ENCODE data around the gene BID. TPM values are rescaled to one million over a fixed set of nuclear protein-coding genes. Genes with fewer than 3 reads are reported as not detected.

Gene BID
- total RNA-seq, 1 donor from 2014 or later, result 16.6 TPM

DNA sequence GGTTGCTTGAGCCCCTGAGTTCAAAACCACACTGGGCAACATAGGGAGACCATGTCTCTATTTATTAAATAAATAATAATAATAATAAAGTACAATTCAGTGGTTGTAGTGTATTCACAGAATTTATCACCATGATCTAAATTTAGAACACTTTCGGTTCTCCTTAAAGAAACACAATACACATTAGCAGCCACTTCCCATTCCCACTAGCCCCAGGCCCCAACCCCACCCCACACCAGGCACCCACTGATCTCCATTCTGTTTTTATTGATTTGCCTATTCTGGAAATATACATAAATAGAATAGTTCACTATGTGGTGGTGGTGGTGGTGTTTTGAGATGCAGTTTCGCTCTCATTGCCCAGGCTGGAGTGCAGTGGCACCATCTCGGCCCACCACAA is 90.0 kb downstream of the BID start:
- no peak overlapping the region for H3K4me2 ChIP-seq
- H3K4me1 ChIP-seq, result no peaks in the 10 kb centered on the region
- TF ChIP-seq, protein P1, sequence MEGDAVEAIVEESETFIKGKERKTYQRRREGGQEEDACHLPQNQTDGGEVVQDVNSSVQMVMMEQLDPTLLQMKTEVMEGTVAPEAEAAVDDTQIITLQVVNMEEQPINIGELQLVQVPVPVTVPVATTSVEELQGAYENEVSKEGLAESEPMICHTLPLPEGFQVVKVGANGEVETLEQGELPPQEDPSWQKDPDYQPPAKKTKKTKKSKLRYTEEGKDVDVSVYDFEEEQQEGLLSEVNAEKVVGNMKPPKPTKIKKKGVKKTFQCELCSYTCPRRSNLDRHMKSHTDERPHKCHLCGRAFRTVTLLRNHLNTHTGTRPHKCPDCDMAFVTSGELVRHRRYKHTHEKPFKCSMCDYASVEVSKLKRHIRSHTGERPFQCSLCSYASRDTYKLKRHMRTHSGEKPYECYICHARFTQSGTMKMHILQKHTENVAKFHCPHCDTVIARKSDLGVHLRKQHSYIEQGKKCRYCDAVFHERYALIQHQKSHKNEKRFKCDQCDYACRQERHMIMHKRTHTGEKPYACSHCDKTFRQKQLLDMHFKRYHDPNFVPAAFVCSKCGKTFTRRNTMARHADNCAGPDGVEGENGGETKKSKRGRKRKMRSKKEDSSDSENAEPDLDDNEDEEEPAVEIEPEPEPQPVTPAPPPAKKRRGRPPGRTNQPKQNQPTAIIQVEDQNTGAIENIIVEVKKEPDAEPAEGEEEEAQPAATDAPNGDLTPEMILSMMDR (IDR thresholded peaks at IDR 0.05), result no peak
- TF ChIP-seq EZH2phosphoT487 (IDR thresholded peaks at IDR 0.05) (no peak), EZH2 (IDR thresholded peaks at IDR 0.05) (no peak)
- H3K9ac ChIP-seq, result no peak overlapping the region
- no peak for DNase-seq (ENCODE audit: low spot score)
- Mint-ChIP-seq H3K27ac (no peak overlapping the region), H3K4me3 (no peak overlapping the region), H3K9me3 (no peaks in the 10 kb centered on the region), H3K36me3 (peaks cover 2% of the 10 kb centered on the region), H3K27me3 (ENCODE audit: insufficient read depth, low read depth) (no peaks in the 10 kb centered on the region), H3K4me1 (no peaks in the 10 kb centered on the region)
- H3K4me3 ChIP-seq, result no peak overlapping the region
- H3K27me3 ChIP-seq, result no peaks in the 10 kb centered on the region
- no peaks in the 10 kb centered on the region for H3F3A ChIP-seq (ENCODE audit: low read depth)
- no peak overlapping the region for H2AFZ ChIP-seq (replicated peaks)
- no peaks in the 10 kb centered on the region for H3K36me3 ChIP-seq
- no peaks in the 10 kb centered on the region for H4K20me1 ChIP-seq (ENCODE audit: low read depth)
- H3K9me3 ChIP-seq (ENCODE audit: low read depth), result no peaks in the 10 kb centered on the region
- H3K27ac ChIP-seq, result no peak overlapping the region
- H3K79me2 ChIP-seq (ENCODE audit: low read depth), result no peaks in the 10 kb centered on the region

Small RNA genes lying within 50 kb of the gene (microRNA-seq; reads per million reads assigned to microRNA genes)
- gene MIR3198-1, result not detected

Small RNA genes lying within 50 kb of the gene (small RNA-seq; reads per million reads assigned to genes)
- not detected for gene MIR3198-1

Other genes with a start within 250 kb of the BID start
- gene SLC25A18, start 211.0 kb downstream of the BID start, total RNA-seq (ENCODE audit: low replicate concordance), result 0.37 and 0.88 TPM in 2 replicates
- gene ATP6V1E1, start 145.7 kb downstream of the BID start, total RNA-seq (ENCODE audit: low replicate concordance), result 79.0 and 87.1 TPM in 2 replicates
- 41.2 and 47.7 TPM in 2 replicates for gene BCL2L13, start 135.7 kb downstream of the BID start, total RNA-seq (ENCODE audit: low replicate concordance)

Measured in neural progenitor cell (in vitro differentiated cells).